Measurements from ENCODE around the gene GH1.
"Not testable (repeated sequence)": the region's sequence is repeated elsewhere in the genome, so short reads cannot be mapped to it uniquely, and the experiment has no call there.

The GH1 gene

GRCh38 chr17:63918789-63919305 is at the start of gene GH1:
Gene GH1 (minus strand): TSS chr17:63918839. CDS start chr17:63918776, 63 bp downstream.
- DNase-seq (ENCODE audit: low read depth) = not testable (repeated sequence)

DNA sequence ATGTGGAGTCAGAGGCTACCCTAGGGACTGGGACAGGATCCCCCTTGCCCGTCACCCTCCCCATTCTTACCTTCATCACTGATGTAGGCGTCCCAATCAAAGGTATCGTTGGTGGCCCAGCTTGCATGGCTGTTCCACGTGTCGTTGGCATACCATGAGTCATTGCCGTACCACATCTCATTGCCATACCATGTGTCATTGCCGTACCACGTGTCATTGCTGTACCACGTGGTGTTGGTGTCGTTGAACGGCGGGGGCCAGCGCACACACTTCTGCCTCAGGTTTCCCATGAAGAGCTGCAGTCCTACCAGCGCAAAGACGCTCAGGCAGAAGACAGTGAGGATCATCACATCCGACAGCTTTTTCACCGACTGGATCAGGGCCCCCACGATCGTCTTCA is 49.3 kb upstream of the GH1 start:
- no peak for DNase-seq (ENCODE audit: low read depth)

- no peak for DNase-seq (ENCODE audit: low read depth)
These were observed 48.1 kb upstream of the GH1 start for GRCh38 chr17:63966646-63967264.

- DNase-seq (ENCODE audit: low read depth) = no peak
These were observed 44.5 kb upstream of the GH1 start for GRCh38 chr17:63963123-63963522.

DNA sequence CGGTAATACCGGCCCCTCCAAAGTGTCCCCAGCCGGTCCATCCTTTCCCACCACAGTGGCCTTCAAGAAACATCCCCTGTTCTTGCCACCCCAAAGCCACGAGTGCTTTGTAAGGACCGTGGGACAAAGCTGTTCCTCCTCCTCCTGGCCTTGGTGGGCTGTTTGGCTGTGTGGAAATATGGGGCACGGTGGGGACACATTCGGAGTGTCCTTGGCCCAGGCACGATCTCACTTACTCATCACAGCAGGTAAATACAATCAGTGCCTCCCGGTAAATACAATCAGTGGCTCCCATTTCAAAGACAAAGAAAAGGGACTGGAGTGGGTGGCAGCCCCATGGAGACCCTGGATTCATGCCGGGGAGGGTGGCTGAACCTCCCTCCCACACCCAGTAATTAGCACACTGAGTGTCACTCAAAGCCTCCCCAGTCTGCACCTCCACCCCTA is 43.7 kb upstream of the GH1 start:
- DNase-seq (ENCODE audit: low read depth) = no peak

GRCh38 chr17:63961355-63962212 is 42.9 kb upstream of the GH1 start:
- peak; percentile 75 for DNase-seq (ENCODE audit: low read depth)

DNA sequence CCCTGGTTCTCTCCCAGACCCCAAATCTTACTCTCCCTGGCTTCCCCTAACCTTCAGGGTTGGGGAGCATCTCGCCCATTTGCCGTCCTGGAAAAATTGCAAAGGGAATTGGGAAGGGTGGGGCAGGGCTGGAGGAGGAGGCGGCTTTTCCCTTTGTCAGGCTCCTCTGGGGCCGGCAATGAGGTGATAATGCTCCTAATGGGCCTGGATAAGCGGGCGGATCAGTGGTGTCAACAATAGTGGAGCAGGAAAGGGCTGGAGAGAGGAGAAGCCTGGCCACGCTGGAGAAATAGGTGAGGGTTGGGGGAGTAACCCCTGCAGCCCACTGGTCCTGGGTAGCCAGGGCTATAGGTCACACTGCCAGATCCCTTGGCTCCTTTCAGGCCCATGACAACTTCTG is 41.8 kb upstream of the GH1 start:
- DNase-seq (ENCODE audit: low read depth) = no peak

- no peak for DNase-seq (ENCODE audit: low read depth)
These were observed 41.4 kb upstream of the GH1 start for GRCh38 chr17:63960006-63960405.

GRCh38 chr17:63956296-63956920 is 37.8 kb upstream of the GH1 start:
- DNase-seq (ENCODE audit: low read depth) = peak; percentile 90

GRCh38 chr17:63955791-63956190 is 37.2 kb upstream of the GH1 start:
- no peak for DNase-seq (ENCODE audit: low read depth)

DNA sequence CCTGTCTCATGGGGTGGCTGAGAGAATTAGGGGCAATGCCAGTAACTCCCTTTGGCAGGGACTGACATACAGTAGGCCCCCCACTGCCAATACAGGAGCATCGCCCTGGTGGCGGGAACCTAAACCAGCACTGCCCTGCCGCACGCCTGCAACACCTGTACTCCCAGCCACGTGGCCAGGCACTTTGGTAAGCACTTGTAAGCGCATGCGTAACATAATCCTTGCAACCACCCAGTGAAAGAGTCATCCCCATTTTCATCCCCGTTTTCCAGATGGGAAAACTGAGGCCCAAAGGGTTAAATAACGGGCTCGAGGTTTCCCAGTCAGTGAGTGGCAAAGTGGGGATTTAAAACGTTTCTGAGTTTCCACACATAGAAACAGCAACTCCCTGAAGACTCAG is 36.6 kb upstream of the GH1 start:
- DNase-seq (ENCODE audit: low read depth) = no peak

DNA sequence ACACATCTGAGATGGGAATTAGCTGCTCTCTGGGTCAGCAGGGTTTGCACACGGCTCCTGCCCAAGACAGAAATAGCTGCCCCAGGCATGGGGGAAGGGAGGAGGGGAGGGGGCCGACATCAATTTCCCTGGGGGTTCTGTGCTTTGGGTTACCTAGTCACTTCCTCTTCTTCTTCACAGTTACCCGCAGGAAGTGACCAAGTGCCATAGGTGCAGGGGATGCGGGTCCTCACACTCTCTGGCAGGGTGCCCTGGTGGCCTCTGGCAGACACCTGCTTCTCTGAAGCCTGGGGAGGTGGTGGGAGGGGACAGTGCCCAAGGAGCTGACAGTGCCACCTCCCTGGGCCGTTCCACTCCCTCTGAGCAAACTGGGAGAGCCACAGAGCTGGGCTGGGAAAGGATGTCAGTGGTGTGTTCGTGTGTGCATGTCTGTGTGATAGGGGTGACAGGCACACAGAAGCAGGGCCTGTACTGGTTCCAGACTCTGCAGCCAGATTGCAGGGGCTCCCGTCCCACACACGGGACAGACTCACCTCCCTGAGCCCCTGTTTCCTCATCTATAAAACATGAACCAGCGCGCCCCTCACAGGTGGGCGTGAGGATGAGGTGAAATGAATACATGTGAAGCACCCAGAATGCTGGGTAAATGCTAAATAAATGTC is 35.9 kb upstream of the GH1 start:
- no peak for DNase-seq (ENCODE audit: low read depth)

DNA sequence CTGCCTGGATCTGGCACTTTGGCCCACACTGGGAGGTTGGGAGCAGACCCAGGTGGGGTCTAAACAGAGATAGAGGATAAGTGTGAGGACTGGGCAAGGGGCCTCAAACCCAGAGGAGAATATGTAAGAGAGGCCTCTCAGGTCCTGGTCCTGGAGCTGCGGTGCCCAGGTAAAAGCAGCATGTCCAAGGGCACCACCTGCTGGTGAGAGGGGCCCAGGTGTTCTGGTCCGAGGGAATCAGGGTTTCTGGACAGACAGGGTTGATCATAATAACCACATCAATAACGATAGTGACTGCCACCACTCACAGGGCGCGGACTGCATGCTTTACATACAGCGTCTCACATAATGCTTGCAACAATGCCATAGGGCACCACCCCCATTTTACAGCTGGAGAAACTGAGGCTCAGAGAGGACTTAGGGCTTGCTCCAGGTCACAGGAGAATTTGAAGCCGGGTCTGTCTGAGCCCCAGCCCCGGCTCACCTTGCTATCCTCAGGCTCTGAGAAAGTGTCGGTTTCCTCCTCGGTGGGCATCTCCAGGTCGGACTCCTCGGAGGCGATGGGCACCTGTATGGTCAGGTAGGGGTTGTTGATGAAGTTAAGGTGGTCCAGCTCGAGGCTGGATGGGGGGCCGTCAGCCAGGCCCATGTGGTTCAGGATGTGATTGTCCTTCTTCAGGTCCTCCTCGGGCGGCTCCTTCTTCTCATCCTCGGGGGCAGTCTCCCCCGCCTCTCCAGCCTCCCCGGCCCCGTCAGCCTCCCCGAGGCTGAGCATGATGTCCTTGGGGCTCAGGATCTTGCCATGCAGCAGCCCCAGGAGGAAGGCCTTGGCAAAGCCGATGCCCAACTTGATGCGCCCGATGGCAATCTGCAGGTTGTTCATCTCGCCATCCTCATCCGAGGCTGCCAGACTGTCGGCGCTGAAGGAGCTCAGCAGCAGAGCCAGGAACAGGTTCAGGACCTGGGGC is 32.6 kb upstream of the GH1 start:
- DNase-seq (ENCODE audit: low read depth) = no peak

GRCh38 chr17:63949576-63950250 is 31.1 kb upstream of the GH1 start:
- DNase-seq (ENCODE audit: low read depth) = no peak

DNA sequence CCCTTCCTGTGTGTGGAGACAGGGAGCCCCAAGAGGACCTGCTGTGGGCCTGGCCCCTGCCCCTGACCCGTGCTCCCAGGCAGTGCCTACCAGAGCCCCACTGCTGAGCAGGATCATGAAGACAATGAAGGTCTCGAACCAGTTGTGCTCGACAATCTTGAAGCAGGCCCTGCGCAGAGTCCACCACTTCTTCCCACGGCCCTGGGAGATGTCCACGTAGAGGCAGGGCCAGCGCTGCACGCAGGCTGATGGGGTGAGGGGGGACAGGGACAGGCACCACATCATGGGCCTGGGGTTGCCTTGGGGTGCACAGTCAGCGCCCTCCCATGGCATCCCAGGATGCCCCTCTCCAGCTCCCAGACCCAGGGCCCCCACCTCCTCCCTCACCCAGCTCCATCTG is 29.9 kb upstream of the GH1 start:
- DNase-seq (ENCODE audit: low read depth) = no peak

- no peak for DNase-seq (ENCODE audit: low read depth)
These were observed 29.2 kb upstream of the GH1 start for GRCh38 chr17:63947711-63948330.

GRCh38 chr17:63946440-63947363 is 28.1 kb upstream of the GH1 start:
- DNase-seq (ENCODE audit: low read depth) = peak; percentile 7

- DNase-seq (ENCODE audit: low read depth) = no peak
These were observed 27.3 kb upstream of the GH1 start for GRCh38 chr17:63945784-63946439.

Data from amniotic epithelial cell (primary cell).